HEK293 (cell line): Measurements from ENCODE around the gene EPAS1.

ENCODE experiments used
- GFI1B ChIP-seq: fragments of 450-650 bp; formaldehyde crosslinking; IDR thresholded peaks from 2 replicates; pipeline ENCODE4 v1.5.1; 2016; ENCODE audit warnings: missing biosample characterization, missing genetic modification characterization
- YY1 ChIP-seq: fragments of 450-650 bp; formaldehyde crosslinking; IDR thresholded peaks from 2 replicates; pipeline ENCODE4 v1.5.1; 2018; ENCODE audit warnings: missing biosample characterization, missing genetic modification characterization
- ZBTB20 ChIP-seq: fragments of 450-650 bp; formaldehyde crosslinking; IDR thresholded peaks from 2 replicates; pipeline ENCODE4 v1.5.1; 2016; ENCODE audit warnings: missing biosample characterization, missing genetic modification characterization
- ZBTB44 ChIP-seq: fragments of 450-650 bp; IDR thresholded peaks from 2 replicates; pipeline ENCODE4 v1.5.1; 2018; ENCODE audit warnings: missing biosample characterization, mild to moderate bottlenecking, missing genetic modification characterization
- ZNF274 ChIP-seq, 2 experiments: fragments of 200-500 bp in 1 of 2; fragments of 450-650 bp in 1 of 2; sonication (Bioruptor generic) in 1 of 2; formaldehyde crosslinking in 1 of 2; IDR thresholded peaks; 2 replicates each; pipeline versions ENCODE4 v1.5.1 to v1.6.1; 2014 to 2016; ENCODE audit warnings: borderline replicate concordance in 1 of 2, inconsistent platforms in 1 of 2, low read length in 1 of 2, missing biosample characterization in 1 of 2, missing genetic modification characterization in 1 of 2
- ZNF302 ChIP-seq: fragments of 450-650 bp; formaldehyde crosslinking; IDR thresholded peaks from 2 replicates; pipeline ENCODE4 v1.5.1; 2016; ENCODE audit warnings: missing biosample characterization, missing genetic modification characterization, low read depth
- ZNF449 ChIP-seq: fragments of 450-650 bp; formaldehyde crosslinking; IDR thresholded peaks from 2 replicates; pipeline ENCODE4 v1.5.1; 2017; ENCODE audit warnings: missing biosample characterization, mild to moderate bottlenecking, missing genetic modification characterization, moderate library complexity
- ZSCAN5A ChIP-seq: fragments of 450-650 bp; formaldehyde crosslinking; IDR thresholded peaks from 2 replicates; pipeline ENCODE4 v1.5.1; 2016; ENCODE audit warnings: missing biosample characterization, missing genetic modification characterization
- TF ChIP-seq, protein P1 (sequence below): fragments of 450-650 bp; formaldehyde crosslinking; conservative IDR thresholded peaks from 2 replicates; pipeline ENCODE4 v1.5.1; 2016; ENCODE audit warnings: low read depth, missing biosample characterization, missing genetic modification characterization
- TF ChIP-seq, protein P2 (sequence below): fragments of 450-650 bp; formaldehyde crosslinking; IDR thresholded peaks from 2 replicates; pipeline ENCODE4 v1.5.1; 2016; ENCODE audit warnings: missing biosample characterization, missing genetic modification characterization
- TF ChIP-seq, protein P3 (sequence below): sonication (generic); formaldehyde crosslinking; IDR thresholded peaks from 2 replicates; pipeline ENCODE4 v1.8.1; 2022; ENCODE audit warnings: mild to moderate bottlenecking, moderate library complexity, missing genetic modification reagents
- TF ChIP-seq, protein P4 (sequence below): fragments of 450-650 bp; formaldehyde crosslinking; IDR thresholded peaks from 2 replicates; pipeline ENCODE4 v1.5.1; 2016; ENCODE audit warnings: missing biosample characterization, missing genetic modification characterization

- TF ChIP-seq, protein P1, sequence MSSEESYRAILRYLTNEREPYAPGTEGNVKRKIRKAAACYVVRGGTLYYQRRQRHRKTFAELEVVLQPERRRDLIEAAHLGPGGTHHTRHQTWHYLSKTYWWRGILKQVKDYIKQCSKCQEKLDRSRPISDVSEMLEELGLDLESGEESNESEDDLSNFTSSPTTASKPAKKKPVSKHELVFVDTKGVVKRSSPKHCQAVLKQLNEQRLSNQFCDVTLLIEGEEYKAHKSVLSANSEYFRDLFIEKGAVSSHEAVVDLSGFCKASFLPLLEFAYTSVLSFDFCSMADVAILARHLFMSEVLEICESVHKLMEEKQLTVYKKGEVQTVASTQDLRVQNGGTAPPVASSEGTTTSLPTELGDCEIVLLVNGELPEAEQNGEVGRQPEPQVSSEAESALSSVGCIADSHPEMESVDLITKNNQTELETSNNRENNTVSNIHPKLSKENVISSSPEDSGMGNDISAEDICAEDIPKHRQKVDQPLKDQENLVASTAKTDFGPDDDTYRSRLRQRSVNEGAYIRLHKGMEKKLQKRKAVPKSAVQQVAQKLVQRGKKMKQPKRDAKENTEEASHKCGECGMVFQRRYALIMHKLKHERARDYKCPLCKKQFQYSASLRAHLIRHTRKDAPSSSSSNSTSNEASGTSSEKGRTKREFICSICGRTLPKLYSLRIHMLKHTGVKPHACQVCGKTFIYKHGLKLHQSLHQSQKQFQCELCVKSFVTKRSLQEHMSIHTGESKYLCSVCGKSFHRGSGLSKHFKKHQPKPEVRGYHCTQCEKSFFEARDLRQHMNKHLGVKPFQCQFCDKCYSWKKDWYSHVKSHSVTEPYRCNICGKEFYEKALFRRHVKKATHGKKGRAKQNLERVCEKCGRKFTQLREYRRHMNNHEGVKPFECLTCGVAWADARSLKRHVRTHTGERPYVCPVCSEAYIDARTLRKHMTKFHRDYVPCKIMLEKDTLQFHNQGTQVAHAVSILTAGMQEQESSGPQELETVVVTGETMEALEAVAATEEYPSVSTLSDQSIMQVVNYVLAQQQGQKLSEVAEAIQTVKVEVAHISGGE (tag by site-specific recombination): no peak
- TF ChIP-seq ZBTB44 (tag by site-specific recombination): no peak
- TF ChIP-seq, protein P2, sequence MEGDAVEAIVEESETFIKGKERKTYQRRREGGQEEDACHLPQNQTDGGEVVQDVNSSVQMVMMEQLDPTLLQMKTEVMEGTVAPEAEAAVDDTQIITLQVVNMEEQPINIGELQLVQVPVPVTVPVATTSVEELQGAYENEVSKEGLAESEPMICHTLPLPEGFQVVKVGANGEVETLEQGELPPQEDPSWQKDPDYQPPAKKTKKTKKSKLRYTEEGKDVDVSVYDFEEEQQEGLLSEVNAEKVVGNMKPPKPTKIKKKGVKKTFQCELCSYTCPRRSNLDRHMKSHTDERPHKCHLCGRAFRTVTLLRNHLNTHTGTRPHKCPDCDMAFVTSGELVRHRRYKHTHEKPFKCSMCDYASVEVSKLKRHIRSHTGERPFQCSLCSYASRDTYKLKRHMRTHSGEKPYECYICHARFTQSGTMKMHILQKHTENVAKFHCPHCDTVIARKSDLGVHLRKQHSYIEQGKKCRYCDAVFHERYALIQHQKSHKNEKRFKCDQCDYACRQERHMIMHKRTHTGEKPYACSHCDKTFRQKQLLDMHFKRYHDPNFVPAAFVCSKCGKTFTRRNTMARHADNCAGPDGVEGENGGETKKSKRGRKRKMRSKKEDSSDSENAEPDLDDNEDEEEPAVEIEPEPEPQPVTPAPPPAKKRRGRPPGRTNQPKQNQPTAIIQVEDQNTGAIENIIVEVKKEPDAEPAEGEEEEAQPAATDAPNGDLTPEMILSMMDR: no peak
- TF ChIP-seq ZNF274 (IDR thresholded peaks at IDR 0.05; ENCODE audit: low read length): no peak
- TF ChIP-seq ZNF274 (tag by site-specific recombination; IDR thresholded peaks at IDR 0.05; ENCODE audit: borderline replicate concordance): no peak
- TF ChIP-seq, protein P3, sequence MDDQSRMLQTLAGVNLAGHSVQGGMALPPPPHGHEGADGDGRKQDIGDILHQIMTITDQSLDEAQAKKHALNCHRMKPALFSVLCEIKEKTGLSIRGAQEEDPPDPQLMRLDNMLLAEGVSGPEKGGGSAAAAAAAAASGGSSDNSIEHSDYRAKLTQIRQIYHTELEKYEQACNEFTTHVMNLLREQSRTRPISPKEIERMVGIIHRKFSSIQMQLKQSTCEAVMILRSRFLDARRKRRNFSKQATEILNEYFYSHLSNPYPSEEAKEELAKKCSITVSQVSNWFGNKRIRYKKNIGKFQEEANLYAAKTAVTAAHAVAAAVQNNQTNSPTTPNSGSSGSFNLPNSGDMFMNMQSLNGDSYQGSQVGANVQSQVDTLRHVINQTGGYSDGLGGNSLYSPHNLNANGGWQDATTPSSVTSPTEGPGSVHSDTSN: no peak
- no peak for TF ChIP-seq ZSCAN5A
- TF ChIP-seq ZNF449 (tag by site-specific recombination): no peak
- no peak for TF ChIP-seq ZNF302 (tag by site-specific recombination)
- TF ChIP-seq, protein P4, sequence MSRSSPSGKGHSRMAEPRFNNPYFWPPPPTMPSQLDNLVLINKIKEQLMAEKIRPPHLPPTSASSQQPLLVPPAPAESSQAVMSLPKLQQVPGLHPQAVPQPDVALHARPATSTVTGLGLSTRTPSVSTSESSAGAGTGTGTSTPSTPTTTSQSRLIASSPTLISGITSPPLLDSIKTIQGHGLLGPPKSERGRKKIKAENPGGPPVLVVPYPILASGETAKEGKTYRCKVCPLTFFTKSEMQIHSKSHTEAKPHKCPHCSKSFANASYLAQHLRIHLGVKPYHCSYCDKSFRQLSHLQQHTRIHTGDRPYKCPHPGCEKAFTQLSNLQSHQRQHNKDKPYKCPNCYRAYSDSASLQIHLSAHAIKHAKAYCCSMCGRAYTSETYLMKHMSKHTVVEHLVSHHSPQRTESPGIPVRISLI (tag by site-specific recombination): no peak
- TF ChIP-seq ZBTB20: no peak
- TF ChIP-seq YY1 (tag by site-specific recombination): no peak
- no peak for TF ChIP-seq GFI1B
These were observed 15.3 kb upstream of the EPAS1 start for GRCh38 chr2:46281939-46282338.
